Measurements from ENCODE around the gene TSPAN14.

DNA sequence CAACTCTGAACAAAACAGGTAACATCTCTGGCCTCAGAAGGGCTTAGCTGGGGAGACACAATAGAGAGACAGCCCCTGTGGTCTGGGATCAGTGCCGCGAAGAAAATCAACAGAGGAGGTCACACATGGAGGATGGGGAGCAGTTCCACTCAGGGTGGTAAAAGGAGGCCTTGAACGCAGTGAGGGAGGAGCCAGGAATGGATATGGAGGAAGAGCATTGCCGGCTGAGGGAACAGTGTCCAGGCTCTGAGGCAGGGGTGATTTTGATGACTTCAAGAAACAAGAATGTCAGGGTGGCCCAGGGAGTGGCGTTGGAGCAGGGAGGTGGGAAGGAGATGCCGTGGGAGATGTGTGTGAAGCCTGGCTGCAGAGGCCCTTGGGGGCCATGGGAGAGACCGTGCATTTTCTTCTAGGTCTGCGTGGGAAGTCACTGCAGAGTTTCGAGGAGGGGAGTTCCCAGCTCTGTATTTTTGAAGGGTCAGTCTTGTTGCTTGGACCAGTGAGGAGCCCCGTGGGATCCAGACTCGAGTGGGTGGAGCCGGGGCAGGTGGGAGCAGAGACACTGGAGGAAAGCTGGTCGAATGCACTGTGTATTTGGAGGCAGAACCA is 47.9 kb downstream of the TSPAN14 start:
- TF ChIP-seq, protein P1, sequence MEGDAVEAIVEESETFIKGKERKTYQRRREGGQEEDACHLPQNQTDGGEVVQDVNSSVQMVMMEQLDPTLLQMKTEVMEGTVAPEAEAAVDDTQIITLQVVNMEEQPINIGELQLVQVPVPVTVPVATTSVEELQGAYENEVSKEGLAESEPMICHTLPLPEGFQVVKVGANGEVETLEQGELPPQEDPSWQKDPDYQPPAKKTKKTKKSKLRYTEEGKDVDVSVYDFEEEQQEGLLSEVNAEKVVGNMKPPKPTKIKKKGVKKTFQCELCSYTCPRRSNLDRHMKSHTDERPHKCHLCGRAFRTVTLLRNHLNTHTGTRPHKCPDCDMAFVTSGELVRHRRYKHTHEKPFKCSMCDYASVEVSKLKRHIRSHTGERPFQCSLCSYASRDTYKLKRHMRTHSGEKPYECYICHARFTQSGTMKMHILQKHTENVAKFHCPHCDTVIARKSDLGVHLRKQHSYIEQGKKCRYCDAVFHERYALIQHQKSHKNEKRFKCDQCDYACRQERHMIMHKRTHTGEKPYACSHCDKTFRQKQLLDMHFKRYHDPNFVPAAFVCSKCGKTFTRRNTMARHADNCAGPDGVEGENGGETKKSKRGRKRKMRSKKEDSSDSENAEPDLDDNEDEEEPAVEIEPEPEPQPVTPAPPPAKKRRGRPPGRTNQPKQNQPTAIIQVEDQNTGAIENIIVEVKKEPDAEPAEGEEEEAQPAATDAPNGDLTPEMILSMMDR (conservative IDR thresholded peaks at IDR 0.05; ENCODE audit: low read depth in 2 of 2) = no peak
- TF ChIP-seq EZH2phosphoT487 (IDR thresholded peaks at IDR 0.05; ENCODE audit: unreplicated experiment) = no peak
- no peak for TF ChIP-seq JUNB (IDR thresholded peaks at IDR 0.05; ENCODE audit: unreplicated experiment)
- TF ChIP-seq POLR2AphosphoS5 (IDR thresholded peaks at IDR 0.05; ENCODE audit: low read depth) = no peak
- no peak for TF ChIP-seq EZH2 (IDR thresholded peaks at IDR 0.05; ENCODE audit: low read depth, unreplicated experiment)
- TF ChIP-seq STAT1 (IDR thresholded peaks at IDR 0.05; ENCODE audit: unreplicated experiment) = no peak
- TF ChIP-seq, protein P2, sequence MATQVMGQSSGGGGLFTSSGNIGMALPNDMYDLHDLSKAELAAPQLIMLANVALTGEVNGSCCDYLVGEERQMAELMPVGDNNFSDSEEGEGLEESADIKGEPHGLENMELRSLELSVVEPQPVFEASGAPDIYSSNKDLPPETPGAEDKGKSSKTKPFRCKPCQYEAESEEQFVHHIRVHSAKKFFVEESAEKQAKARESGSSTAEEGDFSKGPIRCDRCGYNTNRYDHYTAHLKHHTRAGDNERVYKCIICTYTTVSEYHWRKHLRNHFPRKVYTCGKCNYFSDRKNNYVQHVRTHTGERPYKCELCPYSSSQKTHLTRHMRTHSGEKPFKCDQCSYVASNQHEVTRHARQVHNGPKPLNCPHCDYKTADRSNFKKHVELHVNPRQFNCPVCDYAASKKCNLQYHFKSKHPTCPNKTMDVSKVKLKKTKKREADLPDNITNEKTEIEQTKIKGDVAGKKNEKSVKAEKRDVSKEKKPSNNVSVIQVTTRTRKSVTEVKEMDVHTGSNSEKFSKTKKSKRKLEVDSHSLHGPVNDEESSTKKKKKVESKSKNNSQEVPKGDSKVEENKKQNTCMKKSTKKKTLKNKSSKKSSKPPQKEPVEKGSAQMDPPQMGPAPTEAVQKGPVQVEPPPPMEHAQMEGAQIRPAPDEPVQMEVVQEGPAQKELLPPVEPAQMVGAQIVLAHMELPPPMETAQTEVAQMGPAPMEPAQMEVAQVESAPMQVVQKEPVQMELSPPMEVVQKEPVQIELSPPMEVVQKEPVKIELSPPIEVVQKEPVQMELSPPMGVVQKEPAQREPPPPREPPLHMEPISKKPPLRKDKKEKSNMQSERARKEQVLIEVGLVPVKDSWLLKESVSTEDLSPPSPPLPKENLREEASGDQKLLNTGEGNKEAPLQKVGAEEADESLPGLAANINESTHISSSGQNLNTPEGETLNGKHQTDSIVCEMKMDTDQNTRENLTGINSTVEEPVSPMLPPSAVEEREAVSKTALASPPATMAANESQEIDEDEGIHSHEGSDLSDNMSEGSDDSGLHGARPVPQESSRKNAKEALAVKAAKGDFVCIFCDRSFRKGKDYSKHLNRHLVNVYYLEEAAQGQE (IDR thresholded peaks at IDR 0.05; ENCODE audit: unreplicated experiment) = no peak
- TF ChIP-seq ZNF114 (CRISPR knock-in tag; IDR thresholded peaks at IDR 0.05) = no peak
- TF ChIP-seq CREB1 (CRISPR knock-in tag; IDR thresholded peaks at IDR 0.05; ENCODE audit: low read depth) = no peak
- no peak for TF ChIP-seq NANOG (IDR thresholded peaks at IDR 0.05; ENCODE audit: borderline replicate concordance)
- TF ChIP-seq ZNF331 (CRISPR knock-in tag; IDR thresholded peaks at IDR 0.05; ENCODE audit: low read depth) = no peak

Data from GM23338 (cell line).